H9 (cell line): ENCODE results near the gene ZNF567. TPM values are rescaled to one million over a fixed set of nuclear protein-coding genes. Genes with fewer than 3 reads are reported as not detected.

ENCODE experiments used
- DNase-seq: peaks from one replicate; pipeline ENCODE4 v3.0.0-alpha.2; 2017
- H2AFZ ChIP-seq: one replicate; pipeline ENCODE4 v1.6.1; 2013; ENCODE audit warnings: mild to moderate bottlenecking, low read length, control low read depth, moderate library complexity
- H2AK5ac ChIP-seq: 2 replicates; pipeline ENCODE4 v1.6.1; 2013; ENCODE audit warnings: low read length, control low read depth, mixed read lengths; ENCODE audit not compliant: insufficient read length
- H2BK120ac ChIP-seq: one replicate; pipeline ENCODE4 v1.6.1; 2013; ENCODE audit warnings: low read depth, mild to moderate bottlenecking, low read length, control low read depth, inconsistent platforms; ENCODE audit not compliant: poor library complexity, severe bottlenecking
- H2BK12ac ChIP-seq: 2 replicates; pipeline ENCODE4 v1.6.1; 2013; ENCODE audit warnings: low read length, control low read depth, mixed read lengths, low read depth; ENCODE audit not compliant: insufficient read length
- H2BK15ac ChIP-seq: 2 replicates; pipeline ENCODE4 v1.6.1; 2013; ENCODE audit warnings: low read depth, low read length, control low read depth
- H2BK20ac ChIP-seq: one replicate; pipeline ENCODE4 v1.6.1; 2013; ENCODE audit warnings: low read depth, mild to moderate bottlenecking, low read length, control low read depth, inconsistent platforms; ENCODE audit not compliant: poor library complexity, severe bottlenecking
- H2BK5ac ChIP-seq: 2 replicates; pipeline ENCODE4 v1.6.1; 2013; ENCODE audit warnings: low read length, control low read depth, mixed read lengths; ENCODE audit not compliant: insufficient read length
- H3K14ac ChIP-seq: 2 replicates; pipeline ENCODE4 v1.6.1; 2013; ENCODE audit warnings: low read length, control low read depth; ENCODE audit not compliant: insufficient read depth
- H3K18ac ChIP-seq: 2 replicates; pipeline ENCODE4 v1.6.1; 2013; ENCODE audit warnings: low read depth, mild to moderate bottlenecking, mixed read lengths, low read length, control low read depth; ENCODE audit not compliant: insufficient read length
- H3K23ac ChIP-seq: 2 replicates; pipeline ENCODE4 v1.6.1; 2013; ENCODE audit warnings: low read length, control low read depth, mixed read lengths, low read depth; ENCODE audit not compliant: insufficient read length
- H3K23me2 ChIP-seq: 2 replicates; pipeline ENCODE4 v1.6.1; 2013; ENCODE audit warnings: low read depth, mild to moderate bottlenecking, mixed read lengths, low read length, control low read depth; ENCODE audit not compliant: insufficient read length, poor library complexity, severe bottlenecking
- H3K27ac ChIP-seq: 2 replicates; pipeline ENCODE4 v1.5.1; 2013; ENCODE audit warnings: low read length, control low read depth, mixed read lengths, low read depth; ENCODE audit not compliant: insufficient read length
- H3K27me3 ChIP-seq: 2 replicates; pipeline ENCODE4 v1.6.1; 2013; ENCODE audit warnings: low read length, control low read depth, inconsistent platforms; ENCODE audit not compliant: insufficient read depth
- H3K4ac ChIP-seq: 2 replicates; pipeline ENCODE4 v1.6.1; 2013; ENCODE audit warnings: low read depth, mild to moderate bottlenecking, control low read depth, inconsistent platforms, low read length, moderate library complexity
- H3K4me1 ChIP-seq: 2 replicates; pipeline ENCODE4 v1.6.1; 2013; ENCODE audit warnings: low read length, control low read depth, inconsistent platforms; ENCODE audit not compliant: insufficient read depth
- H3K4me2 ChIP-seq: 2 replicates; pipeline ENCODE4 v1.6.1; 2013; ENCODE audit warnings: low read length, control low read depth, mixed read lengths; ENCODE audit not compliant: insufficient read length, insufficient read depth
- H3K56ac ChIP-seq: 2 replicates; pipeline ENCODE4 v1.6.1; 2013; ENCODE audit warnings: low read depth, mild to moderate bottlenecking, mixed read lengths, low read length, control low read depth; ENCODE audit not compliant: insufficient read length
- H3K79me1 ChIP-seq: 2 replicates; pipeline ENCODE4 v1.6.1; 2013; ENCODE audit warnings: low read depth, mild to moderate bottlenecking, moderate library complexity, low read length, control low read depth, inconsistent platforms; ENCODE audit not compliant: insufficient read depth, poor library complexity, severe bottlenecking
- H3K79me2 ChIP-seq: 2 replicates; pipeline ENCODE4 v1.6.1; 2013; ENCODE audit warnings: low read length, control low read depth, inconsistent platforms; ENCODE audit not compliant: insufficient read depth
- H3K9ac ChIP-seq: 2 replicates; pipeline ENCODE4 v1.6.1; 2013; ENCODE audit warnings: low read length, control low read depth, mixed read lengths; ENCODE audit not compliant: insufficient read length; ENCODE audit errors: extremely low read depth
- H3K9me3 ChIP-seq: one replicate; pipeline ENCODE4 v1.6.1; 2013; ENCODE audit warnings: low read depth, low read length, inconsistent platforms; ENCODE audit not compliant: control insufficient read depth
- H3T11ph ChIP-seq: one replicate; pipeline ENCODE4 v1.6.1; 2013; ENCODE audit warnings: mild to moderate bottlenecking, low read length, control low read depth, inconsistent platforms
- H4K20me1 ChIP-seq: one replicate; pipeline ENCODE4 v1.6.1; 2013; ENCODE audit not compliant: control insufficient read depth, insufficient read length, insufficient read depth
- H4K5ac ChIP-seq: 2 replicates; pipeline ENCODE4 v1.6.1; 2013; ENCODE audit warnings: low read depth, mild to moderate bottlenecking, mixed read lengths, low read length, control low read depth; ENCODE audit not compliant: insufficient read length
- H4K8ac ChIP-seq: replicated peaks from 2 replicates; pipeline ENCODE4 v1.6.1; 2013; ENCODE audit warnings: low read length, control low read depth, mixed read lengths, low read depth; ENCODE audit not compliant: insufficient read length
- H4K91ac ChIP-seq: 2 replicates; pipeline ENCODE4 v1.6.1; 2013; ENCODE audit warnings: low read depth, mild to moderate bottlenecking, moderate library complexity, mixed read lengths, low read length, control low read depth; ENCODE audit not compliant: insufficient read length
- H3K27ac Mint-ChIP-seq, 3 experiments: 2 replicates in 2 of 3; 3 replicates in 1 of 3; pipeline ENCODE4 v1.8.0; 2020 to 2021; ENCODE audit warnings: mixed read lengths in 3 of 3, mild to moderate bottlenecking in 1 of 3, moderate library complexity in 1 of 3
- H3K27me3 Mint-ChIP-seq: 2 replicates; pipeline ENCODE4 v1.8.0; 2021; ENCODE audit warnings: low read depth, mild to moderate bottlenecking, moderate library complexity, mixed read lengths
- H3K36me3 Mint-ChIP-seq, 3 experiments: 2 replicates in 2 of 3; 3 replicates in 1 of 3; pipeline ENCODE4 v1.8.0; 2020 to 2021; ENCODE audit warnings: low read depth in 3 of 3, mixed read lengths in 3 of 3; ENCODE audit not compliant: insufficient read depth in 1 of 3
- H3K4me1 Mint-ChIP-seq, 2 experiments: 2 replicates each; pipeline ENCODE4 v1.8.0; 2020; ENCODE audit warnings: mixed read lengths in 2 of 2
- H3K4me3 Mint-ChIP-seq, 2 experiments: 2 replicates in 1 of 2; 3 replicates in 1 of 2; pipeline ENCODE4 v1.8.0; 2020 to 2021; ENCODE audit warnings: mild to moderate bottlenecking in 2 of 2, mixed read lengths in 2 of 2, moderate library complexity in 1 of 2
- H3K9me3 Mint-ChIP-seq, 2 experiments: 2 replicates in 1 of 2; 3 replicates in 1 of 2; pipeline ENCODE4 v1.8.0; 2020; ENCODE audit warnings: mild to moderate bottlenecking in 2 of 2, mixed read lengths in 2 of 2, moderate library complexity in 1 of 2
- CTCF ChIP-seq: fragments of 200-600 bp; sonication (generic); conservative IDR thresholded peaks from 3 replicates; pipeline ENCODE4 v1.8.0; 2021; ENCODE audit warnings: antibody characterized with exemption, mild to moderate bottlenecking
- WGBS: extraction: QIAGEN DNeasy Blood & Tissue Kit; methylation state at CpG from one replicate; pipeline ENCODE4 v1.1.7; 2013; ENCODE audit warnings: missing lambda C conversion rate, low lambda C conversion rate, mixed read lengths; ENCODE audit not compliant: insufficient read length; ENCODE audit errors: extremely low coverage; 5-methylcytosine and 5-hydroxymethylcytosine counted together
- total RNA-seq: library from RNA; stranded (reverse); gene quantifications from 2 replicates; pipeline ENCODE4 v1.2.1, GENCODE V29; 2021

Gene ZNF567
- total RNA-seq, 1 experiment from 2014 or later: 16.1 TPM

DNA sequence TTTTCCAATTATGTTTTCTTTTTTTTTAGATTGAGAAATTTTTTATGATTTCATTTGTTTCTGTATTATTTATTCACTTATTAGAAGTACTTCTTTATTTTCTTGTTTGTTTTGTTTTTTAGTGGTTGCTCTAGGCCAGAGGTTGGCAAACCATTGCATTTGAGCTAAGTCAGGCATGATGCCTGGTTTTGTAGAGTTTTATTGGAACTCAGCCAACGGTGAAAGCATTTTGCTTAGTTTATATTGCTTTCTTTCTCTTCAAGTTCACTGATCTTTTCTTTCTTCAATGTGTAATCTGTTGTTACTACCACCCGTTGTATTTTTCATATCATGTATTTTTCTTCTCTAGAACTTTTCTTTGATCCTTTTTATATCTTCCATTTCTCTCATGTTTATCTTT lies 19.7 kb downstream of the ZNF567 start:
- Mint-ChIP-seq H3K27me3 (no peaks in the 10 kb centered on the region; the same call in none of the 2 replicates), H3K36me3 (peaks cover 65 to 98% (median 92%) of the 10 kb centered on the region in 3 experiments), H3K4me3 (no peak overlapping the region), H3K27ac (no peak overlapping the region), H3K9me3 (peaks cover 92 to 93% of the 10 kb centered on the region in 2 experiments), H3K4me1 (no peaks in the 10 kb centered on the region)
- no peak for DNase-seq
- Histone ChIP-seq H3K23me2 (no peaks in the 10 kb centered on the region), H2BK5ac (no peak overlapping the region), H3K4me1 (no peaks in the 10 kb centered on the region), H3K4ac (no peak overlapping the region), H3K9ac (no peak overlapping the region), H4K20me1 (no peaks in the 10 kb centered on the region), H3K56ac (no peak overlapping the region), H3K27me3 (no peaks in the 10 kb centered on the region; the same call in 1 of the 2 replicates), H3K9me3 (peaks cover 38% of the 10 kb centered on the region), H2AFZ (no peak overlapping the region), H3K79me1 (peaks cover 6% of the 10 kb centered on the region), H2BK20ac (no peak overlapping the region), H2BK15ac (no peak overlapping the region), H2BK12ac (no peak overlapping the region), H3T11ph (no peak overlapping the region), H3K23ac (no peak overlapping the region), H3K18ac (no peak overlapping the region), H3K14ac (no peak overlapping the region), H2AK5ac (no peak overlapping the region), H3K79me2 (peaks cover 6% of the 10 kb centered on the region; the same call in 1 of the 2 replicates), H4K8ac (no peak overlapping the region), H2BK120ac (no peak overlapping the region), H4K91ac (no peak overlapping the region), H3K4me2 (no peak overlapping the region), H4K5ac (no peak overlapping the region), H3K27ac (no peak overlapping the region)
- no peak for TF ChIP-seq CTCF
- WGBS: no CpG with 5 or more reads among the region's 2 CpGs
